NCI-H2196 (cell line): ENCODE results near the gene KIAA1549.

Experiments used
- DNase-seq: peaks from one replicate; lab custom pipeline; 2025; ENCODE audit not compliant: unreplicated experiment; lab: John Stamatoyannopoulos, UW

KIAA1549 gene

DNA sequence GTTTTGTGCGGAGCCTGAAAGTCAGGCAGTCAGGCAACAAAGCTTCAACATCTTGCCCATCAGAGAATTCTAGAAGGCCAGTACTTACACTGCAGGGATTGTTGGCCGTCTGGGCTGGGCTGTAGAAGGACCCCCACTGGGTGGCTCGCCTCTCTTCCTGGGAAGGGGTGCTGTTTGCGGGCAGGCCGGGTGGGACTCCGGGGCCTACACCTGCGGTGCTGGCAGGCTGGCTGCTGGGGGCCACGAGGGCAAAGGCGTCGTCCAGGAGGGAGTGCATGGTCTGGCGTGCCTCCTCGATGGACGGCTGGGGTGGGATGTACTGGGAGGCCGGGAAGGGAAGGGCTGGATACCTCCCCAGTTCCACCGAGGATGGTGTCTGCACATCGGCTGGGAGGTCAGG is 120.1 kb downstream of the KIAA1549 start:
- no peak for DNase-seq

DNA sequence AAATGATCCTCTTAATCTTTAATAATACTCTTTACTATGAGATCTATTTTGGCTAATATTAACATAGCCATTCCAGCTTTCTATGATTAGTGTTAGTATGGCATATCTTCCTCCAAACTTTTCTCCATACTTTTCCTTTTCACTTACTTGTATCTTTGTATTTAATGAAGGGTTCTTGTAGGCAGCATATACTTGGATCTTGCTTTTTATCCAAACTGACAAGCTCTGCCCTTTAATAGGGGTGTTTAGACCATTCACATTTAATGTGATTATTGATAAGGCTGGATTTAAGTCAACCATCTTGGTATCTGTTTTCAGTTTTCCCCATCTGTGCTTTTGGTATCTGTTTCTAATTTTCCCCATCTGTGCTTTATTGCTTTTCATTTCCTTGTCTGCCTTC is 123.5 kb downstream of the KIAA1549 start:
- no peak for DNase-seq

DNA sequence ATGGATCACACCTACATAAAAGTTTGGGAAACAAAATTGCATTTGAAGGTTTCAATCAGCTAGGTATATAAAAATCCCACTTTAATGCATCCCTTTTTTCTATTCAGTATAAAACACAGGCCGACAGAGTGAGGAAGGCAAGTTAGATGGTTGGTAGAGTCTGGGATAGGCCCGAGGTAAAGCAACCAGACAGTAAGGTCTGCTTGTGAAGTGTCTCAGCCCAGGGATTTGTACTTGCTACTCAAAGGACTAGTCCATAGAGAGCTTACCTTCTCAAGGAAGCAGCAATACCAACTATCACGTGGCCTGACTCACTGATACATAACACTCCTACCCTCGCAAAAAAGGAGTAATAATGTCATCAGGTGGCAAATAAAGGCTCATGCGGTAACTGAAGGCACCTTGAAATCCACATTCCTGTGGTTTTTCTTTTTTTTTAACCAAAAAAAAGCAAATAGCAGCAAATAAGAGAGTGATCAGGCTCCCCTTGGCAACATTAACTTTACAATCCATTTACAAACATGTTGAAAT is 127.0 kb downstream of the KIAA1549 start:
- no peak for DNase-seq

DNA sequence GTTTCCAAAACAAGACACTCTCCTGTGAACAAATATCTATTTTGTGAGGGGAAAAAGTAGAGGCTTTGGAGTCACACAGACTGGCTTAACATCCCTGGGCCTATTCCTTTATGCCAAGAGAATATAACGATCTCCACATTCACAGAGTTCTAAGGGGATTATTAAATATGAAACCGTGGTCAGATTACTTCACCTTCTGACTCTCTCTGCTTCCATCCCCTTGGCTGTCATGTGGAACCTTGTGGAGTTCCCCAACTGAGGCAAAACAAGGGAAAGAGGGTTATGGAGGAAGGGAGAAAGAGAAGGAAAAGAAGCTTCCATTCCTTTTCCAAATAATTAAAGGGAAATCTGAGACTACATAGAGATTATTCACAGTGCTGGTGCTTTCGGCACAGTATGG is 127.7 kb downstream of the KIAA1549 start:
- DNase-seq = no peak

DNA sequence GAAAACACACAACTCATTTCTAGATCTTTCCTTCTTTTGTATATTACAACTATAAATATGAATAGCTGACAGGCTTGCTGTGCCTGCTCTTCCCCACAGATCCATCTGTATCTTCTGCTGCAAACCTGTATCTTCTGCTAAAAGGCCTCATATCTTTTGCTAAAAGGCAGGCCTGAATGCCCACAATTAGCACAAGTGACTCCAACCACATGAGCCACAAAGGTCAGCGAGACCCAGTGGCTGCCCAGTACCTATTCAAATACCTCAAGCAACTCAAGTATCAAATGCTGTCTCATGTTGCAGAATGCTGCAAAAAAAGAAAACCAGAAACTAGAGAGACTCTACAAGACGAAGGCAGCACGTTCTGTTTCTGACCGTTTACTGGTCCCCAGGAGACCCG is 128.7 kb downstream of the KIAA1549 start:
- no peak for DNase-seq

DNA sequence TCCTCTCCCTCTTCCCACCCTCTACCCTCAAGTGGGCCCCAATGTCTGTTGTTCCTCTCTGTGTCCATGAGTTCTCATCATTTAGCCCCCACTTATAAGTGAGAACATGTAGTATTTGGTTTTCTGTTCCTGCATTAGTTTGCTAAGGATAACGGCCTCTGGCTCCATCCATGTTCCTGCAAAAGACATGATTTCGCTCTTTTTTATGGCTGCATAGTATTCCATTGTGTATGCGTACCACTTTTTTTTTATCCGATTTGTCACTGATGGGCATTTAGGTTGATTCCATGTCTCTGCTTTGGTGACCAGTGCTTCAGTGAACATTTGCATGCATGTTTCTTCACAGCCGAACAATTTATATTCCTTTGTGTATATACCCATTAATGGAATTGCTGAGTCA is 131.5 kb downstream of the KIAA1549 start:
- no peak for DNase-seq

DNA sequence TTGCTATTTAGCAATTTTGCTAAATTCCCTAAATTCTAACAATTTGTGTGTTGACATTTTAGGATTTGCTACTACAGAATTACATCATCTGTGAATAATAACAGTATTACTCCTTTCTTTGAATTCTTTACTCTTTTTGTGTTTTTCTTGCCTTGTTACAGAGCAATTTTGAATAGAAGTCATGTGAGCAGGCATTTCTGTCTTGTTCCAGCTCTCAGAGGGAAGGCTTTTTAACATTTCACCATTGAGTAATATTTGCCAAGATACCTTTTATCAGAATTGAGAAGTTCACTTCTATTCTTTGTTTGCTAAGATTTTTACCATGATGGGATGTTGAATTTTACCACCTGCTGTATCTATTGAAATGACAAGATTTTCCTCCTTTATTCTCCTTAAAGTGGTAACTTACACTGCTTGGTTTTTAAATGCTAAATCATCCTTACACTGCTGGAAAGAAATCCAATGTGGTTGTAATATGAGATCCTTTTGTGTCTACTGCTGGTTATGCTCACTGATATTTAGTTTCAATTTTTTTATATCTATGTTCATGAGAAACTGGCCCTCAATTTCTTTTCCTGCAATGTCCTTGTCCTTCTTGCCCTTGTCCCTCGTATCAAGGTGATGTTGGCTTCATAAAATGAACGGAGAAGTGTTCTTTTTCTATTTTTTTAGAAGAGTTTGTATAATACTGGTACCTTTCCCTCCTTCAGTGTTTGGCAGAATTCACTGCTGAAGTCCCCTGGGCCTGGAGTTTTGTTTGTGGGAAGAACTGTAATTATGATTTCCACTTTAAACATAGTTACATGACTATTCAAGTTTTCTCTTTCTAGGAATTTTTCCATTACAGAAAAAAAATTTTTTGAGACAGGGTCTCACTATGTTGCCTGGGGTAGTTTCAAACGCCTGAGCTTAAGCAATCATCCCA is 132.9 kb downstream of the KIAA1549 start:
- DNase-seq = no peak

DNA sequence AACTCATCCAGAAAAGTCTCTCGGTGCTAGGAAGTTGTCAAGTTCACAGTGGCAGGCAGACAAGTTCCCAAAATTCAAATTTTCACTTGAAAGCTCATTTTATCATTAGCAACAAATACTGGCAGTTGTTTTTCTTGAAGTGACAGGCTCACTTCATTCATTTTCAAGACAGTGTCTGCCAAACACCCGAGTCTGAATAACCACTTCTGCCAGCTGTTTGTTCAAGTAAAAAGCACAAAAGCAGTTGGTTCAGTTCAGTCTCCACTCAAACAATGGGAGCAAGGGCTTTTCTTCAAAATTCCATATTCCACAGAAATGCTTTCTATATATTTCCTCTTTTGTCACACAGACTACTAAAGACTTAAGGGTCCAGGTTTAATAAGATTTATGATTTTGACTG is 135.5 kb downstream of the KIAA1549 start:
- DNase-seq = no peak

DNA sequence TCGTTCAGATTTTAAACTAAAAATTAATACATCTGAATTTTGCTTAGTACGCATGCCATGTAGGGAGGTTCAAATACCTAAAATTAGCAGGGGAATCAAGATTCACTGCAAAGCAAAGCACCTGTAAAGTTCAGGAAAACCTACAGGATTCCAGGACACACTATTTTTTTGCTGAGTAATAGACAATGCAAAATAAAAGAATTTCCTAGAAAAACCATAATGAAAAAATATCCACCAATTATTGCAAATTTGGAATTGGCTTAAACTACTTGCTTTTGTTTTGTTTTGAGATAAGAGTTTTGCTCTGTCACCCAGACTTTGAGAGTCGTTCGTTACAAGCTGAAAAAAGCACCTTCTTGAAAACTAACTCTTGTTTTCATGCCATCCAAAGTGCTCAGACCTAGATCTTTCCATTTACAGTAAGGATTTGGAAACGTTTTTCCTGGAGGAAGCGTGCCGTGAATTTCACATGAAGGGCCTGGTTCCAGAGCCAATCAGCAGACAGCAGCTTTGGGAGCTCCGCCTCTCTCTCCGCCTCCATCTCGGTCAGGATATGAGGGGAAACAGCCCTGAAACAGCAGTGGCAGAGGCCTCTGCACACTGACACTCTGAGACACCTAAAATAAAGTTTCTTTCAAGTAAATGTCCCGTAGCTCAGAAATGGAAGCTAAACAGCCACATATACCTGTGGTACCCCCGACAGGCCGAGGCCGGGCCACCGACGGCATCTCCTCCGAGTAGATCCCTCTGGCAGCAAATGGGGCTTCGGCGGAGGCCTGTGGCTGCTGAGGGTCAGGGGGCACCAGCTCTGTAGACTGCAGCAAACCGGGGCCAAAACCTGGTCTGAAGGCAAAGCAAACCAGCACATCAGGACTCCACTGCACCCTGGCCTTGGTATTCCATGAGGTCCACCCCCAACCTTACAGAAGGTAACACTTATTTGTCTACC is 137.3 kb downstream of the KIAA1549 start:
- no peak for DNase-seq

DNA sequence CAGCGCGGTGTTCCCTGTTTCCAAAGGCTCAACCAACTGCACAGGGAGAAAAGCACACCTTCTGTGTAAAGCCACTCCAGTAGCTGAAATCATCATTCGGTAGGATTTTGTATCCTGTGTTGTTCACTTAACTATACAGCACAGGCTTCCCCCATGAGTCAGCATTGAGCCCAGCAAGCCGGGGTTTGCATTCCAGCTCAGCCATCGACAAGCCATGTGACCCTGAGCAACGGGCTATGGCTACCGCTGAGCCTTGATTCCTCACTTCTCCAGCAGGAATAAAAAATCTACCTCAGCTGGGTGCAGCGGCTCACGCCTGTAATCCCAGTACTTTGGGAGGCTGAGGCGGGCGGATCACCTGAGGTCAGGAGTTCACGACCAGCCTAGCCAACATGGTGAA is 139.1 kb downstream of the KIAA1549 start:
- no peak for DNase-seq

DNA sequence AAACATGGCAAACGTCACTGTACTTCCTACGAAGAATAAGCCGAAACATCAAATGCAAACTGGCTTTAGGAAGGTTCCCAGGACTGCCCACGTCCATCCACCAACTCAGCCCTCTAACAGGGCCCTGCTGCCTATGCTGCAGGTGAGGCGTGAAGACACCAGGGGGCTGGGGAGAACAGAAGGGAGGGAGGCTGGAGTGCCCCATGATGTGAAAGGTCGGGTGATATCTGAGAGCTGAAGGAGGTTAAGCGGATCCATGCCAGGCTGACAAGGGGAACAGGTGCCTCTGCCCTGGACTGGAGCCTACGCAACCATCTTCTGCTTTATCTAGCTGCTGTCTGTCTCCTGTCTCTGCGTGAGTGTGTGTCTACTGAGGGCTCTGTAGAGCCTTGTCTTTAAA is 143.0 kb downstream of the KIAA1549 start:
- peak; percentile 59 for DNase-seq

DNA sequence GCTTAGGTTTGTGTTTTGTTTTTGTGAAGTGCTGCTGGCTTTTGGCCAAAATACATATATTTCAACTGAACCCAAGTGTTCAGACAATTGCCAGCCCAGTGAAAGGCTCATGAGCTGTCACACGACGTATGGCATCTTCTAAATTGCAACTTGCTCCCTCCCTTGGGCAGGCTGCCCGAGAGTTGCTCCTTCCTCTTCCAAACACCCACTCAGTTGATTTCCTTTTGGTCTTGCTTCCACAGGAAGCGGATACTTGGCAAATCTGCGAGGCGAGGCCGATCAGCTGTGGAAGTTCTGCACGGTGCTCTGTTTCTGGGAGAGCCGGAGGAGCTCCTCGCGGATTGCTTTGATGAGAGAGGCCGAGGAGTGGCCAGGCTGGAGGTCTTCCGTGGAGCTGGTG is 143.6 kb downstream of the KIAA1549 start:
- peak; percentile 60 for DNase-seq

DNA sequence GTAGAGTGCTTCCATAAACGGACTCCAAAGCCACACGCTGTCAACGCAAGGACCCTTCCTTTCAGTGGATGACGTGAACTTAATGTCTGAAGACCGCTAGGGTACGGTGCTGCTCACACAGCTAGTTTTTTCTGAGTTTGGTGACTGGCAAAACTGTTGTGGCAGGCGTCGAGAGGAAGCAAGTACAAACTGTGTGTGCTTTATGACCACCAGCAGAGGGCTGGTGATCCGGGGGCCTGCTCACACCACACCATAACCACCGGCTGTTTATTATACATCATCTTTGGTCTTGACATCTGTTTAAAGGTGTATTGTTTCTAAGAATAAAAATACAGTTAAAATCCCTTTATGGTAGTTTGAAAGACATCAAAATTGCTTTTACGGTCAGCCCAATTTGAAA is 146.1 kb downstream of the KIAA1549 start:
- DNase-seq = no peak

DNA sequence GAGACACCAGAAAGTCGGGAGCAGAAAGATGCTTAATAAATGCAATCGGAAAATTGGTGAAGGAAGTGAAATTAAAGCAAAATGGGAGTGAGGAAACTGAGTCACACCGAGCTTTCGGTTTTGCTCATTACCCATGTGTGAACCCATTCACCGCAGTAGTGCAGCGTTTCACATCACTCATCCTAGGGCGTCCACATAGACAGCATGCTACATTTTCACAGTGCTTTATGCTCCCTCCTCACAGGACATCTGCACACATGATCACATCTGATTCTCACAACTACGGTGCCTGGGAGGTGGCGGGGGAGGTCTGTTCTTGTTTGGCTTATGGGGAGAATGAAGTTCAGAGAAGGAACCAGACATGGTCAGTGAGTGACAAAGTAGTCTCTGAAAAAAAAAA is 146.6 kb downstream of the KIAA1549 start:
- DNase-seq = no peak

DNA sequence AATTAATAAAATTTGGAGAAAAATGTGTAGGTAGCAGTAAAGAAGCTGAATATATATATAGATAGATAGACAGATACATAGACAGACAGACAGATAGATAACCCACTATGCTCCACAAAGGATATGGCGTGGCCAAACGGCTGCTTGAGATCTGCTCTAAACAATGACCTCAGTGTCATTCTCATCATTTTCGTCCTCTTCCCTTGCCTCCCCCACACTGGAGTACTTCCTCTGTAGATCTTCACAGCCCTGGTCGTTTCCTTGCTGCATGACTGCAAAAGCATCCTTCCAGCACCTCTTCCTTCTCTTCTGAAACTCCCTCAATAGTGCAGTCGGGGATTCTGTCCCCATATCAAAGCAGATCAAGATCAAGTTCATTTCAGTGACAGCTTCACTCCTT is 147.6 kb downstream of the KIAA1549 start:
- no peak for DNase-seq

DNA sequence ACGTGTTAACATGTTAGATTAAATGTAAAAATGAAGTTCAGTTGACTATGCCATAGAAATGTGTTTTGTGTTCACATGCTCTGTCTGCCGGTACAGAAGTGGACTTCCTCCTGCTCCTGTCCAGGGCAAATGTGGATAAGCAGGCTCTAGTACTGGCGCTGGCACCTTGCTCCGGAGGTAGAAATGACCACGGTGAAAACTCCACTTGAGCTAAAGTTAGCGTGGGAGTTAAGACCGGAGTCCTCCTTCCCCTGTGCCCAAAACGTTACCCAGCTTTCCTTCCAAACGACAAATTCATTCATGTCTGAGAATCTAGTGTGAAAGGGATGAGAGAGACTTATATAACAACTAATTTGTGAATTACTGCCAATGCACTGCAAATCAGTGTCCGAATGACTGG is 148.2 kb downstream of the KIAA1549 start:
- DNase-seq = no peak

DNA sequence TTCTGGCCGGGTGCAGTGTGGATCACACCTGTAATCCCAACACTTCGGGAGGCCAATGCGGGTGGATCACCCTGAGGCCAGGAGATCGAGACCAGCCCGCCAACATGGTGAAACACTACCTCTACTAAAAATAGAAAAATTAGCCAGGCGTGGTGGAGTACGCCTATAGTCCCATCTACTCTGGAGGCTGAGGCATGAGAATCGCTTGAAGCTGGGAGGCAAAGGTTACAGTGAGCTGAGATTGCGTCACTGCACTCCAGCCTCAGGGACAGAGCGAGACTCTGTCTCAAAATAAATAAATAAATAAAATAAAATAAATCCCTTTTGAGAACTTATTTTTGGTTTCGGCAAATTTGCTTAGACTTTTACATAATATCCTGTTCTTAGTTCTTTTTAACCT is 151.9 kb downstream of the KIAA1549 start:
- no peak for DNase-seq

DNA sequence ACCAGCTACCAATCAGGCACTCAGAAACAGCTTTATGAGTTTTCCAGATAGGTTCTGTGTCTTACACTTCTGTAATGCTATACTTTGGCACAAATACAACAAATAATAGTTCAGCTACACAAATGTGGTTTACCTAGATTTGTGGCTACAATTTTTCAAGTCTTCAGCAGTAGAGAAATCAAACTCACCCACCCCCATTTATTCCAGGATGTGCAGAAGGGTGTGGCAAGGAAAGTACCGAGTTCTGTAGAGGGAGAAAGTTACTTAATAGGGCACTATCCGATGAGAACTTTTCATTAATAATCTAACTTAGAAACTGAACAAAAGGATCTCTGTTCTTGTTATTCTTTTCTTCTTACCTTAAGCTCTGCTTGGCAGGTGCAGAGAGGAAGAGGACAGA is 152.9 kb downstream of the KIAA1549 start:
- DNase-seq = no peak

DNA sequence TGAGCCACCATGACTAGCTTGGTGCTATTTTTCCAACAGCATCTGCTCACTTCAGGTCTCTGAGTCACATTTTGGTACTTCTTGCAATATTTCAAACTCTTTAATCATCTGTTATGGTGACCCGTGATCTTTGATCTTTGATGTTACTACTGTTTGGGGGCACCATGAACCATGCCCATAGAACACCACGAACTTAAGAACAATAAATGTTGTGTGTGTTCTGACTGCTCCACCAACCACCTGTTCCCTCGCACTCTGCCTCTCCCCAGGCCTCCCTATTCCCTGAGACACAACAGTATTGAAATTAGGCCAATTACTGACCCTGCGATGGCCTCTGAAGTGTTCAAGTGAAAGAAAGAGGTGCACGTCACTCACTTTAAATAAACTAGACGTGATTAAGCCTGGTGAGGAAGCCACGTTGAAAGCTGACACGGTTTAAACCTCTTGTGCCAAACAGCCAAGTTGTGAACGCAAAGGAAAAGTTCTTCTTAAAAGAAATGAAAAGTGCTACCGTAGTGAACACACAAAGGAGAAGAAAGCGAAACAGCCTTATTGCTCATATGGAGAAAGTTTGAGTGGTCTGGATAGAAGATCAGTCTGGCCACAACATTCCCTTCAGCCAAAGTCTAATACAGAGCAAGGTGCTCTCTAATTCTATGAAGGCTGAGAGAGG is 156.0 kb downstream of the KIAA1549 start:
- no peak for DNase-seq

DNA sequence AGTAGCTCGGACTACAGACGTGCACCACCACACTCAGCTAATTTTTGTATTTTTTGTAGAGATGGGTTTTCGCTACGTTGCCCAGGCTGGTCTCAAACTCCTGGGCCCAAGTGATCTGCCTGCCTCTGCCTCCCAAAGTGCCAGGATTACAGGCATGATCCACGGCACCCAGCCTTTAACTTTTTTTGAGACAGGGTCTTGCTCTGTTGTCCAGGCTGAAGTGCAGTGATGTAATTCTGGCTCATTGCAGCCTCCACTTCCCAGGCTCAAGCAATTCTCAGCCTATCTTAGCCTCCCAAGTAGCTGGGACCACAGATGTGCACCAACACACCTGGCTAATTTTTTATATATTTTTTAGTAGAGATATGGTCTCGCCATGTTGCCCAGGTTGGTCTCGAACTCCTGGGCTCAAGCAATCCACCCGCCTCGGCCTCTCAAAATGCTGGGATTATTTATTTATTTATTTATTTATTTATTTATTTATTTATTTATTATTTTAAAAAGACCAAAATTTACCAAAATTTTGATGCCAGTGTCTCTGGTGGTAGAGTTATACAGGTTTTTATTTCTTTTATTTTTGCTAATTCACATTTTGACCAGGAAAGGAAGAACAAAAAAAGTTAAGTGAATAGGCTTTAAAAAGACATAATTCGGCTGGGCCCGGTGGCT is 158.2 kb downstream of the KIAA1549 start:
- no peak for DNase-seq

DNA sequence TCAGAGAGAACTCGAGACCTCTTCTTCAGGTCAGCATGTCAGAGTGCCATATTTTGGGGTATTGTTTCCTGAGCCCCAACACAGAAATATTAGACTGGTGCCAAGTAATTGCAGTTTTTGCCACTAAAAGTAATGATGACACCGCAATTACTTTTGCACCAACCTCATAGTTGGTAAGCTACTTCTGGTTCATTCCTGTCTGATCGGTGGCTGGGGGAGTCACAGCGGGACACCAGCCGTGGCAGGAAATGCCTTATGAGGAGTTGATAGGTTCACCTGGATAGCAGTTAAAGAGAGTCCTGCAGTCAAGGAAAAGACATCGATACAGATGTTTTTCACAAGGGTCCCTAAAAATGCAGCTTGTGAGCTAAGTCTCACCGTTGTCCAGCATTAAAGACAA is 159.3 kb downstream of the KIAA1549 start:
- DNase-seq = no peak
